Measurements from ENCODE around the gene LAMP5. TPM values are rescaled to one million over a fixed set of nuclear protein-coding genes. Genes with fewer than 3 reads are reported as not detected.

Gene LAMP5
- total RNA-seq, 1 donor from 2014 or later = 0.80 TPM

DNA sequence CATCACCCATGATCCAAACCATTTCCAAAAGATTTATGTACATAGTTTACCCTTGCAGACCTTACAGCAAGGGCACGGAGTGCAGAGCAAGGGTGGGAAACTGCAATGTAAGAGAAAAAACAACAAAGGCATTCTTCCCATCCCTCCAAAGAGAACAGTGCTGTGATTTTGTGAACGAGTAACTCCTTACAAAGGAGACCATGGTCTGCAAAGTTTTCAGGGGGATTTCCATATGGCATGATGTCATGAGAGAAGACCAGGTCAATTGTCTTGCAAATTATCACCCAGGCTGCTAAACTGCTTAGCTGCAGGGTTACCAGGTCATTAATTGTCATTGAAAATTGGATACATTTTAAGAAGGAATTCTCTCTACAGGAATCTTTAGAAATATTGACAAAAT, 58.3 kb downstream of the LAMP5 start:
- Mint-ChIP-seq H3K9me3 (ENCODE audit: unreplicated experiment) (no peaks in the 10 kb centered on the region), H3K4me3 (ENCODE audit: unreplicated experiment) (no peak overlapping the region), H3K27ac (ENCODE audit: unreplicated experiment) (no peak overlapping the region), H3K27me3 (ENCODE audit: unreplicated experiment) (peaks cover 3% of the 10 kb centered on the region), H3K36me3 (ENCODE audit: low read depth, unreplicated experiment) (no peaks in the 10 kb centered on the region), H3K4me1 (ENCODE audit: unreplicated experiment) (peaks cover 12% of the 10 kb centered on the region)
- DNase-seq (ENCODE audit: low spot score) = no peak
- TF ChIP-seq, protein P1, sequence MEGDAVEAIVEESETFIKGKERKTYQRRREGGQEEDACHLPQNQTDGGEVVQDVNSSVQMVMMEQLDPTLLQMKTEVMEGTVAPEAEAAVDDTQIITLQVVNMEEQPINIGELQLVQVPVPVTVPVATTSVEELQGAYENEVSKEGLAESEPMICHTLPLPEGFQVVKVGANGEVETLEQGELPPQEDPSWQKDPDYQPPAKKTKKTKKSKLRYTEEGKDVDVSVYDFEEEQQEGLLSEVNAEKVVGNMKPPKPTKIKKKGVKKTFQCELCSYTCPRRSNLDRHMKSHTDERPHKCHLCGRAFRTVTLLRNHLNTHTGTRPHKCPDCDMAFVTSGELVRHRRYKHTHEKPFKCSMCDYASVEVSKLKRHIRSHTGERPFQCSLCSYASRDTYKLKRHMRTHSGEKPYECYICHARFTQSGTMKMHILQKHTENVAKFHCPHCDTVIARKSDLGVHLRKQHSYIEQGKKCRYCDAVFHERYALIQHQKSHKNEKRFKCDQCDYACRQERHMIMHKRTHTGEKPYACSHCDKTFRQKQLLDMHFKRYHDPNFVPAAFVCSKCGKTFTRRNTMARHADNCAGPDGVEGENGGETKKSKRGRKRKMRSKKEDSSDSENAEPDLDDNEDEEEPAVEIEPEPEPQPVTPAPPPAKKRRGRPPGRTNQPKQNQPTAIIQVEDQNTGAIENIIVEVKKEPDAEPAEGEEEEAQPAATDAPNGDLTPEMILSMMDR (IDR thresholded peaks at IDR 0.05; ENCODE audit: unreplicated experiment) = no peak

DNA sequence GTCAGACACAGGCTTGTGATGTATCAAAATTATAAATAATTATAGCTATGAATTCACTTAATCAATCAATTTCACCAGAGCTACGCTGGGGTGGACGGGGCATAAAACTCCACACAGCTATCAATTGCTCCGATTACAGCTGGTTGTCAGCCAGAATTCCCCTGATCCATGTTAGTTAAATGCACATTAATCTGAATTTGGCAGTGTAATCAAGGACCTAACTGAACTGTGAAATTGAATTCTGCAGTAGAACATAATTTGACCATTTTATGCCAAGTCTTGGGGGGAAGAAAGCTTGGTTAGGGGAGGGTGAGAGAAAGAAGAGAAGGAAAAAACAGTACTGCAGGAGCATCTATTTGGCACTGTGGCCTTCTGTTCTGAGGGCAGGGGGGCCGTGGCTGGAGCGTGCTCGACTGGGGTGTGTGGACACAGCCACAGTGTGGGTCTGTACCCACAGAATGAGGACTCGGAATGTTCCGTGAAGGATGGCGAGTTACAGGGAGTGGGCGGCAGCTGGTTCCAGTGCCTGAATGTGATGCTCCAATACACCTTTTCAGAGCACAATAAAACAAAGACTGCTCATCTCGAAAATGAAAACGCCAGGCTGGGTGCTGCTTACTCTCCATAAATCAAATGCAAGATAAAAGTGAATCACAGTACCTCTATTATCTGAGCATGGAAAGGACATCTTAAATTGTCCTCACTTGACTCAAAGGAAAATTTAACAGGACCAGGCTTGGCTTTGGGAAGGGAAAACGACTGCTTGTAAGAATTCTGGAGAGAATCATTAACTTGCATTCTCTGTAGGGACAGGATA, 59.2 kb downstream of the LAMP5 start:
- no peak for DNase-seq (ENCODE audit: low spot score)
- Mint-ChIP-seq H3K4me1 (ENCODE audit: unreplicated experiment) (peaks cover 14% of the 10 kb centered on the region), H3K36me3 (ENCODE audit: low read depth, unreplicated experiment) (no peaks in the 10 kb centered on the region), H3K27ac (ENCODE audit: unreplicated experiment) (no peak overlapping the region), H3K9me3 (ENCODE audit: unreplicated experiment) (no peaks in the 10 kb centered on the region), H3K27me3 (ENCODE audit: unreplicated experiment) (no peaks in the 10 kb centered on the region), H3K4me3 (ENCODE audit: unreplicated experiment) (no peak overlapping the region)
- TF ChIP-seq, protein P1 (IDR thresholded peaks at IDR 0.05; ENCODE audit: unreplicated experiment) = no peak

DNA sequence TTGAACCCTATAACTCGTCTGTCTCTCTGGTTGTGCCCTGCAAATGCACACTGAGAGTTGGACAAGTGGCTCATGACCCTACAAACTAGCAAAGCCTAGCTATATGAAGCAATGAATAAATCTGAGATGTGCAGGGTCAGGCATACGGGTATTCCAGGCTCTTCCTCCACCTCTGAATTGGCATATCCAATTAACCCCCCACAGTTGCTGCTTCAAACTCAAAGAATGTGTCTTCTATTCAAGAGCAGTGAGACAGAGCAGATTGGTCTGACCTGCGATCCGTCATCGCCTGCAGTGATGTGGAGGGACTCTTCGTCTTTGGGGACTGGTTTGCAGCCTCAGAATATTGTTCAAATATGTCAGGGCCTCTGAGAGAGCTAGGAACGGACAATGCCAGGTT, 59.8 kb downstream of the LAMP5 start:
- H3K36me3 Mint-ChIP-seq (ENCODE audit: low read depth, unreplicated experiment) = no peaks in the 10 kb centered on the region
- peaks cover 14% of the 10 kb centered on the region for H3K4me1 Mint-ChIP-seq (ENCODE audit: unreplicated experiment)
- H3K27me3 Mint-ChIP-seq (ENCODE audit: unreplicated experiment) = no peaks in the 10 kb centered on the region
- TF ChIP-seq, protein P1 (IDR thresholded peaks at IDR 0.05; ENCODE audit: unreplicated experiment) = no peak
- H3K9me3 Mint-ChIP-seq (ENCODE audit: unreplicated experiment) = no peaks in the 10 kb centered on the region
- DNase-seq (ENCODE audit: low spot score) = no peak
- H3K27ac Mint-ChIP-seq (ENCODE audit: unreplicated experiment) = no peak overlapping the region
- H3K4me3 Mint-ChIP-seq (ENCODE audit: unreplicated experiment) = no peak overlapping the region

DNA sequence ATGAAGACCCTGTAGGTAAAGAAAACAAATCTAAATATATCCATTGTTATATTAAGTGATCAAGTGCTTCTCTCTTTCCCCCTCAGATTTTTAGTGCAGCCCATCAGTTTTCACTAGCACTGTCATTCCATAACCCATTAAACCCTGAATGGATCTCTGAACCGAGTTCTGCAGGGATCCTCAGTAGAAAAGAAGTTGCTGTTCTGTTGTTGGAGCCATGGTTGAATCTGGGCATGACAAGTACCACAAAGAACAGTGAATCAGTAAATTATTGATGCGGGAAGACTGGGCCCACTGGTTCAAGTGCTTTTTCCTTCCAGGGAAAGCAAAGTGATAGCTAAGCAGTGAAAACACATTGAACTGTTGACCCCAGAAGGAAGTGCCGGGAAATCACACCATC, 60.4 kb downstream of the LAMP5 start:
- Mint-ChIP-seq H3K9me3 (ENCODE audit: unreplicated experiment) (no peaks in the 10 kb centered on the region), H3K27ac (ENCODE audit: unreplicated experiment) (no peak overlapping the region), H3K4me1 (ENCODE audit: unreplicated experiment) (peaks cover 14% of the 10 kb centered on the region), H3K27me3 (ENCODE audit: unreplicated experiment) (no peaks in the 10 kb centered on the region), H3K36me3 (ENCODE audit: low read depth, unreplicated experiment) (no peaks in the 10 kb centered on the region), H3K4me3 (ENCODE audit: unreplicated experiment) (no peak overlapping the region)
- DNase-seq (ENCODE audit: low spot score) = no peak
- TF ChIP-seq, protein P1 (IDR thresholded peaks at IDR 0.05; ENCODE audit: unreplicated experiment) = no peak

DNA sequence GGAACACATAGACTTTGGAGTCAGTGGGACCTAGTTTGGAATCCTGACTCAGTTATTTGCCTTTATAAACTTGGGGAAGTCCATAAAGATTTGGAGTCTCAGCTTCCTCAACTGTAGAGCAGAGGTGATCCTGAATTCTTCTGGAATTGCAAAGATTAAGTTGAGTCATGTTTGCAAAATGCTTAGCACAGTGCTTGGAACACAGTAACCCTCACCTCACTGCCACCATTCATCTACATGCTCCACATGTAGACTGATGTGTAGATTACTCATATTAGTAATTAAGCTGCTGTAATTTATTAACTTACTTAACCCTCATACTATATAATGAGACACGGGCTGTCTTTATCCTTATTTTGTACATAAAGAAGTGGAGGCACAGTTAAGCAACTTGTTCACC, 61.4 kb downstream of the LAMP5 start:
- H3K9me3 Mint-ChIP-seq (ENCODE audit: unreplicated experiment) = no peaks in the 10 kb centered on the region
- TF ChIP-seq, protein P1 (IDR thresholded peaks at IDR 0.05; ENCODE audit: unreplicated experiment) = no peak
- DNase-seq (ENCODE audit: low spot score) = no peak
- no peaks in the 10 kb centered on the region for H3K36me3 Mint-ChIP-seq (ENCODE audit: low read depth, unreplicated experiment)
- no peaks in the 10 kb centered on the region for H3K27me3 Mint-ChIP-seq (ENCODE audit: unreplicated experiment)
- H3K4me3 Mint-ChIP-seq (ENCODE audit: unreplicated experiment) = no peak overlapping the region
- H3K4me1 Mint-ChIP-seq (ENCODE audit: unreplicated experiment) = peaks cover 21% of the 10 kb centered on the region
- no peak overlapping the region for H3K27ac Mint-ChIP-seq (ENCODE audit: unreplicated experiment)
